Calu3 (cell line): ENCODE measurements around the gene CDKN3. TPM values are rescaled to one million over a fixed set of nuclear protein-coding genes. Genes with fewer than 3 reads are reported as not detected.
"Not testable (repeated sequence)": the region's sequence is repeated elsewhere in the genome, so short reads cannot be mapped to it uniquely, and the experiment has no call there.

Source experiments
- BruUV-seq: library from RNA; stranded (reverse); fragments of 400-500 nt; replicated peaks from 2 replicates; lab custom pipeline; 2021; lab: Mats Ljungman, UMichigan
- CTCF ChIA-PET: fragments of 300-600 bp; sonication (Branson Sonifier 250); formaldehyde crosslinking; loops from one replicate; lab custom pipeline; 2022; ENCODE audit warnings: antibody characterized with exemption; lab: Charles Lee
- DNase-seq: peaks from one replicate; pipeline ENCODE4 v3.0.0; 2022
- H3K27ac Mint-ChIP-seq: one replicate; pipeline ENCODE4 v1.8.0; 2022; ENCODE audit warnings: mixed read lengths; ENCODE audit not compliant: unreplicated experiment
- H3K27me3 Mint-ChIP-seq: one replicate; pipeline ENCODE4 v1.8.0; 2022; ENCODE audit warnings: mixed read lengths; ENCODE audit not compliant: unreplicated experiment
- H3K36me3 Mint-ChIP-seq: one replicate; pipeline ENCODE4 v1.8.0; 2022; ENCODE audit warnings: mild to moderate bottlenecking, moderate library complexity, mixed read lengths; ENCODE audit not compliant: insufficient read depth, unreplicated experiment
- H3K4me1 Mint-ChIP-seq: one replicate; pipeline ENCODE4 v1.8.0; 2022; ENCODE audit warnings: mild to moderate bottlenecking, low read depth, mixed read lengths; ENCODE audit not compliant: unreplicated experiment
- H3K4me3 Mint-ChIP-seq: one replicate; pipeline ENCODE4 v1.8.0; 2022; ENCODE audit warnings: mild to moderate bottlenecking, low read depth, moderate library complexity, mixed read lengths; ENCODE audit not compliant: unreplicated experiment
- H3K9me3 Mint-ChIP-seq: one replicate; pipeline ENCODE4 v1.8.0; 2022; ENCODE audit warnings: low read depth, mixed read lengths; ENCODE audit not compliant: unreplicated experiment
- CTCF ChIP-seq: fragments of 200-600 bp; IDR thresholded peaks from one replicate; pipeline ENCODE4 v1.8.0; 2022; ENCODE audit warnings: antibody characterized with exemption; ENCODE audit not compliant: unreplicated experiment
- intact Hi-C: fragments of 100-400 bp; cut with micrococcal nuclease; formaldehyde crosslinking; loops from one replicate; pipeline ENCODE4 v1.10.0; 2022; ENCODE audit not compliant: unreplicated experiment
- total RNA-seq: library from RNA; stranded (reverse); gene quantifications from 2 replicates; pipeline ENCODE4 v1.2.3, GENCODE V29; 2022

Gene CDKN3
- total RNA-seq, 1 experiment from 2014 or later = 50.3 TPM

- CTCF ChIA-PET = interaction anchor here (1.9 to 2.1 kb wide), 2 partner anchors 8 to 25 kb away, joined by 5 to 7 read pairs; no protein-coding TSS in a partner anchor
- H3K27ac Mint-ChIP-seq = no peak overlapping the region
- peaks cover 15% of the 10 kb centered on the region for H3K4me1 Mint-ChIP-seq
- intact Hi-C loops = no loop called here
- no peak overlapping the region for H3K4me3 Mint-ChIP-seq
- BruUV-seq = no TSS peak
- DNase-seq = no peak
- TF ChIP-seq CTCF = no peak
- H3K9me3 Mint-ChIP-seq = no peaks in the 10 kb centered on the region
- peaks cover 23% of the 10 kb centered on the region for H3K36me3 Mint-ChIP-seq
- H3K27me3 Mint-ChIP-seq = no peaks in the 10 kb centered on the region
Observed at GRCh38 chr14:54395716-54396115, 1.1 kb upstream of the CDKN3 start.

- peak; percentile 5 for DNase-seq
- CTCF ChIA-PET = interaction anchor here (1.0 to 2.1 kb wide), 4 partner anchors 8 to 113 kb away, joined by 5 to 11 read pairs (median 6); partner anchors contain the start of gene CGRRF1
- no peak for TF ChIP-seq CTCF
- peak overlapping the region; percentile 96 for H3K4me3 Mint-ChIP-seq
- intact Hi-C loops = no loop called here
- H3K36me3 Mint-ChIP-seq = peaks cover 23% of the 10 kb centered on the region
- TSS peak; percentile 98 for BruUV-seq
- H3K4me1 Mint-ChIP-seq = peaks cover 15% of the 10 kb centered on the region
- H3K9me3 Mint-ChIP-seq = no peaks in the 10 kb centered on the region
- H3K27me3 Mint-ChIP-seq = no peaks in the 10 kb centered on the region
- H3K27ac Mint-ChIP-seq = no peak overlapping the region
Observed at GRCh38 chr14:54396183-54396492, 669 bp upstream of the CDKN3 start.

GRCh38 chr14:54399560-54399959 lies 2.8 kb downstream of the CDKN3 start:
- H3K27ac Mint-ChIP-seq = no peak overlapping the region

GRCh38 chr14:54403401-54404005 lies 6.7 kb downstream of the CDKN3 start:
- intact Hi-C loops, H3K27me3 Mint-ChIP-seq, H3K9me3 Mint-ChIP-seq, H3K27ac Mint-ChIP-seq, BruUV-seq, H3K4me3 Mint-ChIP-seq, CTCF ChIA-PET, DNase-seq: not testable (repeated sequence)
- Mint-ChIP-seq H3K4me1 (peaks cover 32% of the 10 kb centered on the region), H3K36me3 (peaks cover 15% of the 10 kb centered on the region)

More at GRCh38 chr14:54399560-54399959, 2.8 kb downstream of the CDKN3 start:
- Mint-ChIP-seq H3K4me3 (peak overlapping the region; percentile 96), H3K27me3 (no peaks in the 10 kb centered on the region), H3K4me1 (peaks cover 21% of the 10 kb centered on the region), H3K9me3 (no peaks in the 10 kb centered on the region), H3K36me3 (peaks cover 31% of the 10 kb centered on the region)
- DNase-seq = no peak
- TF ChIP-seq CTCF = no peak
- no TSS peak for BruUV-seq
- CTCF ChIA-PET = no interaction called here
- intact Hi-C loops = no loop called here

GRCh38 chr14:54410215-54410614 lies 13.4 kb downstream of the CDKN3 start:
- Mint-ChIP-seq H3K4me1 (peaks cover 8% of the 10 kb centered on the region), H3K9me3 (no peaks in the 10 kb centered on the region), H3K36me3 (peaks cover 14% of the 10 kb centered on the region), H3K27me3 (no peaks in the 10 kb centered on the region), H3K4me3 (no peak overlapping the region), H3K27ac (no peak overlapping the region)
- CTCF ChIA-PET = no interaction called here
- TF ChIP-seq CTCF = no peak
- no TSS peak for BruUV-seq
- DNase-seq = no peak
- intact Hi-C loops = no loop called here
